Esophagus (tissue), 2 donors: ENCODE data around the gene ZDHHC7. TPM values are rescaled to one million over a fixed set of nuclear protein-coding genes. Genes with fewer than 3 reads are reported as not detected.

Experiments used
- H3K27ac ChIP-seq, 2 donors: one replicate each; pipeline ENCODE4 v1.5.1; 2013; ENCODE audit warnings: low read depth in 2 of 2, mild to moderate bottlenecking in 2 of 2, inconsistent platforms in 1 of 2, low read length in 1 of 2, moderate library complexity in 1 of 2
- H3K27me3 ChIP-seq, 2 donors: one replicate each; pipeline ENCODE4 v1.6.1; 2013; ENCODE audit warnings: low read length in 2 of 2, control low read depth in 1 of 2, mild to moderate bottlenecking in 1 of 2; ENCODE audit not compliant: insufficient read depth in 2 of 2, control insufficient read depth in 1 of 2
- H3K36me3 ChIP-seq, 2 donors: one replicate each; pipeline ENCODE4 v1.6.1; 2013; ENCODE audit warnings: low read length in 1 of 2; ENCODE audit not compliant: control insufficient read depth in 2 of 2, insufficient read depth in 2 of 2
- H3K4me1 ChIP-seq, 2 donors: one replicate each; pipeline ENCODE4 v1.6.1; 2013; ENCODE audit warnings: low read length in 1 of 2; ENCODE audit not compliant: control insufficient read depth in 2 of 2, insufficient read depth in 2 of 2
- H3K4me3 ChIP-seq, 2 donors: one replicate each; pipeline ENCODE4 v1.5.1; 2013; ENCODE audit warnings: low read length in 2 of 2, mild to moderate bottlenecking in 2 of 2, low read depth in 1 of 2, moderate library complexity in 1 of 2
- H3K9me3 ChIP-seq, 2 donors: one replicate each; pipeline ENCODE4 v1.6.1; 2013; ENCODE audit warnings: mild to moderate bottlenecking in 2 of 2, low read depth in 1 of 2, low read length in 1 of 2, moderate library complexity in 1 of 2; ENCODE audit not compliant: control insufficient read depth in 2 of 2, insufficient read depth in 1 of 2
- WGBS, 2 donors: extraction: QIAGEN DNeasy Blood & Tissue Kit; methylation state at CpG; one replicate each; pipeline ENCODE4 v1.1.7; 2013; 5-methylcytosine and 5-hydroxymethylcytosine counted together
- polyA plus RNA-seq, 2 donors: library from polyadenylated mRNA; stranded (reverse); fragments of 200-250 nt; gene quantifications; one replicate each; pipeline ENCODE4 v1.2.3, GENCODE V29; 2013
- donor health status: healthy with polysubstance abuse.
- donor health status: Bipolar disorder and iron deficiency.

Gene ZDHHC7
- polyA plus RNA-seq, 2 donors = 17.1 to 17.9 TPM

GRCh38 chr16:84926462-84926861, 84.9 kb downstream of the ZDHHC7 start:
- Histone ChIP-seq H3K36me3 (no peaks in the 10 kb centered on the region), H3K4me3 (no peak overlapping the region), H3K4me1 (peaks cover 3 to 11% of the 10 kb centered on the region in 2 donors), H3K27me3 (no peaks in the 10 kb centered on the region), H3K9me3 (peaks cover 0 to 8% of the 10 kb centered on the region in 2 donors), H3K27ac (no peak overlapping the region)
- 48 to 78% methylated on average over 7 of the region's 7 CpGs for WGBS, 2 donors

- WGBS, 2 donors = 87 to 88% methylated on average over 19 of the region's 19 CpGs
These were observed 85.5 kb downstream of the ZDHHC7 start for GRCh38 chr16:84925773-84926372.

GRCh38 chr16:84925092-84925772, 86.1 kb downstream of the ZDHHC7 start:
- Histone ChIP-seq H3K27ac (no peak overlapping the region), H3K36me3 (no peaks in the 10 kb centered on the region), H3K9me3 (peaks cover 0 to 1% of the 10 kb centered on the region in 2 donors), H3K4me1 (peaks cover 1 to 11% of the 10 kb centered on the region in 2 donors), H3K27me3 (no peaks in the 10 kb centered on the region), H3K4me3 (no peak overlapping the region)
- 61 to 75% methylated on average over 11 of the region's 11 CpGs for WGBS, 2 donors

More at GRCh38 chr16:84925773-84926372, 85.5 kb downstream of the ZDHHC7 start:
- peaks cover 0 to 7% of the 10 kb centered on the region in 2 donors for H3K9me3 ChIP-seq
- peaks cover 3 to 11% of the 10 kb centered on the region in 2 donors for H3K4me1 ChIP-seq
- H3K36me3 ChIP-seq = no peaks in the 10 kb centered on the region
- no peak overlapping the region for H3K27ac ChIP-seq
- H3K4me3 ChIP-seq = no peak overlapping the region
- no peaks in the 10 kb centered on the region for H3K27me3 ChIP-seq

- Histone ChIP-seq H3K4me1 (peaks cover 0 to 11% of the 10 kb centered on the region in 2 donors), H3K27ac (no peak overlapping the region), H3K9me3 (no peaks in the 10 kb centered on the region), H3K36me3 (no peaks in the 10 kb centered on the region), H3K4me3 (no peak overlapping the region), H3K27me3 (no peaks in the 10 kb centered on the region)
- 64 to 67% methylated on average over 23 of the region's 23 CpGs for WGBS, 2 donors
These were observed 86.8 kb downstream of the ZDHHC7 start for GRCh38 chr16:84924331-84925091.

Other genes starting within 250 kb of the ZDHHC7 start
- 1 to 10 TPM; 3.7 to 8.8 TPM for gene CRISPLD2, start 191.6 kb downstream of the ZDHHC7 start, polyA plus RNA-seq
- gene KIAA0513, start 16.3 kb upstream of the ZDHHC7 start, polyA plus RNA-seq = 1 to 10 TPM; 3.0 to 3.7 TPM
- not detected for gene CIBAR2, start 100.9 kb upstream of the ZDHHC7 start, polyA plus RNA-seq